Endometrial microvascular endothelial cells (primary cell): ENCODE data around the gene C2orf92. TPM values are rescaled to one million over a fixed set of nuclear protein-coding genes. Genes with fewer than 3 reads are reported as not detected.
"Not testable (repeated sequence)": the region's sequence is repeated elsewhere in the genome, so short reads cannot be mapped to it uniquely, and the experiment has no call there.

ENCODE experiments used
- in situ Hi-C: cut with HindIII; loops from 2 replicates; pipeline ENCODE4 v1.10.0; 2017; ENCODE audit warnings: low sequenced_read_pairs, low pct_unique_long_range_greater_than_20kb; ENCODE audit errors: inconsistent ontology term
- total RNA-seq: library from RNA; depleted of rRNA; stranded (reverse); fragments of >200 nt; gene quantifications from one replicate; pipeline ENCODE4 v1.2.3, GENCODE V29; 2015; ENCODE audit errors: inconsistent ontology term

Gene C2orf92
- total RNA-seq, 1 donor from 2014 or later = not detected

GRCh38 chr2:97707362-97708047 lies 38.0 kb downstream of the C2orf92 start:
- in situ Hi-C loops = no loop called here

DNA sequence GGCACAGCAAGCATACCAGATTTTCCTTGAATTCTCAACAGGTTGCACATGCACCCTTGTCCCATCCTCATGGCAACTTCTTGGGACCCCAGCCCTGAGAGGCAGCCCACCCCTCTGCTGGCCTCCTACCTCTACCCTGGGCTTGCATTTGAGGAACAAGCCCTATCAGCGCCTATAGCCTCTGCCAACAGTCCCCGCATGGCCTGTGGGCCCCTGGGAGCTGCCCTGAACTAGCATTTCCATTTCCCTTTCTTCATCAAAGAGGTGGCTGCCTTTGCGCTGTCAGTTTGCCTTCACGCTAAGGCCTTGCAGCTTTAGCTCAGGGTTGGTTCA lies 38.5 kb downstream of the C2orf92 start:
- in situ Hi-C loops = no loop called here

DNA sequence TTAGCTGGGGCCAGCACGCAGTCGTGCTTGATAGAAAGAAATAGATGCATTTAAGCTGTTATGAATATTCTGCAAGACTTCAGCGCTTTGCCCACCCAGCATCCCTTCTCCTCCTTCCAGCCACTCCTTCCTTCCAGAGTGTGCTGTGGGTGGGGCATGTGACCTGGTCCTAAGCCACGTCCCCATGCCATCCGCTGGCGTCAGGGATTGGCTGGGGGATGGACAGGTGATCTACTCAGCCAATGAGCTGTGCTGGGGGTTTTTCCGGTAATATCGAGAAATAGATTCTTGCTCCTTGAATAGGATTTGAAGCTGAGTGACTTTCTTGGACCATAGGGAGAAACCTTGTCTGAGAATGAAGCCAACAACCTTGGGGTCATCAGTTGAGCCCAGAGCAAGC lies 39.1 kb downstream of the C2orf92 start:
- in situ Hi-C loops = no loop called here

DNA sequence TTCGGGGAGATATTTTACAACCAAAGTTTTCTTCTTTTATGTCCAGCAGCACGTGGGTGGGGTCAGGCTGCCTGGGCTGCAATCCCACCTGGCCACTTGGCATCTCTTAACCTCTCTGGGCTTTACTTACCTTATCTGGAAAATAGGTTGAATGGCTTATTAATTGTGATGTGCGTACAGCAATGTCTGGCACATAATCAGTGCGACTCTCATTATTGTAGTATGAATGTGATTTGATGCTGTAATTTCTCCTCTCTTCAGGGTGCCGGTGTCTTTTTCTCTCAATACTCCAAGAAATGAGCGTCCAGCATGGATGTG lies 41.8 kb downstream of the C2orf92 start:
- in situ Hi-C loops = no loop called here

GRCh38 chr2:97712175-97712574 lies 42.7 kb downstream of the C2orf92 start:
- in situ Hi-C loops = not testable (repeated sequence)

- in situ Hi-C loops = no loop called here
Observed at GRCh38 chr2:97712693-97713295, 43.3 kb downstream of the C2orf92 start.

GRCh38 chr2:97713296-97714083 lies 44.0 kb downstream of the C2orf92 start, which contains the start of gene ZAP70:
TSS of gene ZAP70 (plus strand) at chr2:97713576. CDS start at chr2:97724037, 10,461 bp downstream.
- in situ Hi-C loops = no loop called here

DNA sequence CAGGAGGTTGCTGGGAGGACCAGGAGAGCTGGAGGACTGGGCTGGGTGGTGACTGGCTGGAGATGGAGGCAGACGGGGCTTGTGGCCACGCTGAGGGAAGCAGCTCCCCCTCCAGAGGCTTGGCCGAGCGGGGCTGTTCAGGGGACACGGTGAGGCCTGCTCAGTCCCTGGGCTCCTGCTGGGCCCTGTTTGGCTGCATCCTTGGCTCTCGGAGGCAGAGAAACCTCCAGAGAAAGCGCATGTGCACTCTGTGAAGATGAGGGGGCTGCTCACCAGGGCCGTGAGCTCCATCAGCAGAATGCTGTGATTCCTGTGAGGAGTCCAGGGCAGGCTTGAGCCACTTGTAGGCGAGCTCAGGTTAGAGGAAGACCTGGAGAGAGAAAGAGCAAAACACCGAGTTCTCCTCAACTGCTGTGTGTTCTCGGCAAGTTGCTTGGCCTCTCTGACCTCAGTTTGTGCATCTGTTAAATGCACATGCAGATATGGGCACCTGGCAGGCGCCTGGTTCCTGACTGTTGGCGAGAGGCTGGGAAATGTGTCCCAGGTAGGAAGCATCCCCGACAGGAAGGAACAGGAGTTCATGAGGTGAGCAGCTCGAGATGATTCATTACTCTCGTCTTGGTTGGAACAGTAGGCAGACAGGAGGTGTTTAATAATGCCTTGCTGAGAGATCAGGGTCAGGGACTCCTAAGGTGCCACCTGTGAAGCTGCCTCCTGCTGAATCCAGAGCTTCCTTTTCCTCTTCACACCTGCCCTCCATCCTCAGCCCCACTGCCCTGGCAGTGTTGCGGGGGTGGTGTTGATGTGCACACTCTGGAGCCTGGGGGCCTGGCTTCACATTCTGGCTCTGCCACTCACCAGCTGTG lies 44.8 kb downstream of the C2orf92 start:
- in situ Hi-C loops = no loop called here

GRCh38 chr2:97714950-97715652 lies 45.6 kb downstream of the C2orf92 start:
- in situ Hi-C loops = no loop called here

GRCh38 chr2:97715951-97716694 lies 46.6 kb downstream of the C2orf92 start:
- in situ Hi-C loops = no loop called here

DNA sequence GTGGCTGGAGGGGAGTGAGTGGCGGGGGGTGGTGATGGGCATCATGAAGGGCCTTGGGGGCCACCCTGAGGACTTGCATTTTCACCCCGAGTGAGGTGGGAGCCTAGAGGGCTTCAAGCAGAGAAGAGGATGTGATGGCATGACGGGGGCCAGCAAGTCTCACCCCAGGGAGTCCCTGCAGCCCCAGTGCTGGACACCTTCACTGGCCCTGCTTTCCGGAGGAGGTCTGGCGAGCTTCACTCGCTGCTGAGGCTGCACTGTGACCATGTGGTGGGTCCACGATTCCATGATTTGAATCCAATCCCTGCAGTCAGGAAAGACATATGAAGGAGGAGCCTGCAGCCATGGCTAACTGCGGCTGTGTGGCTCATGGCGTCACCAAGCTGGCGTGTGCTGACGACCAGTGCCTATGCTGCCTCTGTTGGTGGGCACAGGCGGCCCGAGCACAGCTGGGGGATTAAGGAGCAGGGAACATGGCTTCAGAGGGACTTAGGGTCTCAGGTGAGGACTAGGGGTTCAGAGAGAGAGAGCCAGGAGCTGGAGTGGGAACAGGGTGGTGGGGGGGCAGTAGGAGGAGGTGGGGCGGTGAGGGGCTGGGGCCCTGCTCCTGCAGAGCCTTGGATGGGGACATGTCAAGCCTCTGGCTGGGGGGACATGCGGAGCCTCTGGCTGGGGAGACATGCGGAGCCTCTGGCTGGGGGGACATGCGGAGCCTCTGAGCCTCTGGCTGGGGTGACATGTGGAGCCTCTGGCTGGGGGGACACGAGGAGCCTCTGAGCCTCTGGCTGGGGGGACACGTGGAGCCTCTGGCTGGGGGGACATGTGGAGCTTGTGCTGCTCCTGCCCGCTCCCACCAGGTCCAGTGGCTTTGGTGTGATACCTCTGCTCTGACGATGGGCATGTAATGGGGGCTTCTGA lies 47.4 kb downstream of the C2orf92 start:
- in situ Hi-C loops = no loop called here

DNA sequence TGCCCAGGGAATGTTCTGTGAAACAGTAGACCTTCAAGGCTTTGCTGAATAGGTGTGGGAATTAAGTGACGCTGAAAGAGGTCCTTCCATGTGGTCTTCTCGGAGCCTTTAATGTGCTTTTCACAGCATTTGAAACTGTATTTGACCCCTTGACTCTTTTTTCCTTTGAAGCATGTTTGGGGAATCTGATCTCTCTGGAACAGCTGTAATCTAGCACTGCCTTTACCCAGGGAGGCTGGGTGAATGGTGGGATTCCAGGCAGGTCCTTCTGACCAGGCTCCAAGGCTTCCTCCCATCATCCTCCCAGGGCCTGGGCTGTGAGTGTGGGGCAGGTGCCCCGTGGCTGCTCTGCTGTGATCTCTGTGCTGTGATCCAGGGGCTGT lies 48.1 kb downstream of the C2orf92 start:
- in situ Hi-C loops = no loop called here

- in situ Hi-C loops = no loop called here
Observed at GRCh38 chr2:97718051-97718882, 48.8 kb downstream of the C2orf92 start.

DNA sequence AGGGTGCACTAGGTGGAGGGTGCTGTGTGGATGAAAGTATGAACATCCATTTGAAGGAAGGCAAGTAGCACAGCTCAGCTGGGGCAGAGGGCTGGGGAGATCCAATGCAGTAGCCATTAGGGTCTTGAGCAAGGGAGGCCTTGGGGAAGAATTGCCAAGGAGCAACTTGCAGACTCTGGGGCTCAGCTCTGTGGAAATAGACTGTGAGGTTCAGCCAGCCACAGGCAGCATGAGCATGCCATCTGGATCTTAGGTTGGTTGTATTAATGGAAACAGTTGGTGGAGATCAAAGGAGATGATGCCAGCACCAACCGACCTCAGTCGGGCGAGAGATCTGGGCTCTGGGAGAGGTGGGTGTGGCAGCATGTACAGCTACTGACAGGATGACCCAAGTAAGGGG lies 49.4 kb downstream of the C2orf92 start:
- in situ Hi-C loops = no loop called here

GRCh38 chr2:97719362-97720155 lies 50.0 kb downstream of the C2orf92 start:
- in situ Hi-C loops = no loop called here

DNA sequence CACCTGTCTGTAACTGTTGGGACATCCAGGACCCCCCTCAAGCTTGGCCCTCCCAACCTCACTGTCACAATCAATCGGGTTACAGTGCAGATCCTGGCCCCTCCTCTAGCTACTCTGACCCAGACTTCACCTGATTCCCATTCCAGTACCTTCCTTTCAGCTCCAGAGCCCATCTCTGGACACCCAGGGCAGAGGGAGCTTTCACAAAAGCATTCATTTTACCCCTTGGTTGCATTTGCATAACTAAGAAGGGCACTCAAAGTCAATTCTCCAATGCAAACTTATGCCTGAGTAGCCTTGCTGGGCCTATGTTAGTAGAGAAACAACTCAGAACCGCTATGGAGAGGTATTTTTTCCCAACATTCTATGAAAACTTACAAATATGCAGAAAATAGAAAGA lies 51.2 kb downstream of the C2orf92 start:
- in situ Hi-C loops = no loop called here
